Ectodermal cell (in vitro differentiated cells): ENCODE data around the gene RPLP1.

ENCODE experiments used
- H3K27ac ChIP-seq: 2 replicates; pipeline ENCODE4 v1.7.0; 2013; ENCODE audit warnings: mild to moderate bottlenecking, low read depth, low read length; ENCODE audit not compliant: insufficient read depth, poor library complexity, severe bottlenecking
- H3K27me3 ChIP-seq: 2 replicates; pipeline ENCODE4 v1.7.0; 2013; ENCODE audit warnings: mild to moderate bottlenecking, low read length; ENCODE audit not compliant: insufficient read depth, control insufficient read depth, poor library complexity, severe bottlenecking
- H3K36me3 ChIP-seq: one replicate; pipeline ENCODE4 v1.7.0; 2013; ENCODE audit warnings: low read length; ENCODE audit not compliant: control insufficient read depth, insufficient read depth
- H3K4me1 ChIP-seq: one replicate; pipeline ENCODE4 v1.7.0; 2013; ENCODE audit warnings: low read length; ENCODE audit not compliant: control insufficient read depth, insufficient read depth
- H3K4me3 ChIP-seq: 2 replicates; pipeline ENCODE4 v1.7.0; 2013; ENCODE audit warnings: low read depth, low read length, control low read depth; ENCODE audit not compliant: insufficient read depth
- H3K9me3 ChIP-seq: 2 replicates; pipeline ENCODE4 v1.7.0; 2013; ENCODE audit warnings: mild to moderate bottlenecking, low read length, moderate library complexity; ENCODE audit not compliant: control insufficient read depth
- WGBS, 2 experiments: methylation state at CpG; one replicate each; pipeline ENCODE4 v1.1.7; 2013; ENCODE audit warnings: missing lambda C conversion rate in 2 of 2; 5-methylcytosine and 5-hydroxymethylcytosine counted together

RPLP1 gene

GRCh38 chr15:69414701-69415167 lies 37.9 kb upstream of the RPLP1 start:
- peak overlapping the region; percentile 54 for H3K27ac ChIP-seq
- no peaks in the 10 kb centered on the region for H3K9me3 ChIP-seq
- H3K27me3 ChIP-seq: no peaks in the 10 kb centered on the region
- peak overlapping the region; percentile 87 for H3K4me3 ChIP-seq
- peaks cover 18% of the 10 kb centered on the region for H3K36me3 ChIP-seq
- WGBS, 2 experiments: 0% methylated on average over 29 of the region's 29 CpGs
- H3K4me1 ChIP-seq: peaks cover 7% of the 10 kb centered on the region

DNA sequence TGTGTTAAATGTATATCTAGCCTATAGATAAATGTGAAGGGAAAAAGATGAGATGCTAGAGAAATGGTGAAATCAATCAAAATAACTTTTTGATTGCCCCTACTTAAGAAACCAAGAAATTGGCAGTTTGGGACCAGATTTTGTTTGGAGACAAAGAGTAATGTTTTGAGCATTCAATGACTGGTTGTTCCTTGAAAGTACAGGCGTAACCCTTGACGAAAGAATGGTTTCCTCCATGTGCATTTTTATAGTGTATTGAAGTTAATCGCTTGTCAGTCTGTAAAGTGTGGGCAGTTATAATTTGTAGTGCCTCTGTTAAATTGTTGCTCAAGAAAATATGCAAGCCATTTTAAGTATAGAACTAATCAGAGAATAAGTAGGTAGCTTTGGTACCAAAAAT lies 37.2 kb upstream of the RPLP1 start:
- no peaks in the 10 kb centered on the region for H3K9me3 ChIP-seq
- no peak overlapping the region for H3K27ac ChIP-seq
- 35 to 37% methylated on average over 3 of the region's 3 CpGs for WGBS, 2 experiments
- peaks cover 24% of the 10 kb centered on the region for H3K36me3 ChIP-seq
- H3K27me3 ChIP-seq: no peaks in the 10 kb centered on the region
- H3K4me1 ChIP-seq: peaks cover 7% of the 10 kb centered on the region
- H3K4me3 ChIP-seq: peak overlapping the region; percentile 87

GRCh38 chr15:69417581-69417980 lies 35.0 kb upstream of the RPLP1 start:
- H3K27me3 ChIP-seq: no peaks in the 10 kb centered on the region
- peaks cover 29% of the 10 kb centered on the region for H3K36me3 ChIP-seq
- no peaks in the 10 kb centered on the region for H3K9me3 ChIP-seq
- no peak overlapping the region for H3K27ac ChIP-seq
- H3K4me1 ChIP-seq: peaks cover 7% of the 10 kb centered on the region
- no peak overlapping the region for H3K4me3 ChIP-seq

GRCh38 chr15:69421498-69421897 lies 31.1 kb upstream of the RPLP1 start:
- H3K27ac ChIP-seq: no peak overlapping the region
- peaks cover 51% of the 10 kb centered on the region for H3K36me3 ChIP-seq
- H3K27me3 ChIP-seq: no peaks in the 10 kb centered on the region
- no peaks in the 10 kb centered on the region for H3K9me3 ChIP-seq
- no peak overlapping the region for H3K4me3 ChIP-seq
- no peaks in the 10 kb centered on the region for H3K4me1 ChIP-seq

DNA sequence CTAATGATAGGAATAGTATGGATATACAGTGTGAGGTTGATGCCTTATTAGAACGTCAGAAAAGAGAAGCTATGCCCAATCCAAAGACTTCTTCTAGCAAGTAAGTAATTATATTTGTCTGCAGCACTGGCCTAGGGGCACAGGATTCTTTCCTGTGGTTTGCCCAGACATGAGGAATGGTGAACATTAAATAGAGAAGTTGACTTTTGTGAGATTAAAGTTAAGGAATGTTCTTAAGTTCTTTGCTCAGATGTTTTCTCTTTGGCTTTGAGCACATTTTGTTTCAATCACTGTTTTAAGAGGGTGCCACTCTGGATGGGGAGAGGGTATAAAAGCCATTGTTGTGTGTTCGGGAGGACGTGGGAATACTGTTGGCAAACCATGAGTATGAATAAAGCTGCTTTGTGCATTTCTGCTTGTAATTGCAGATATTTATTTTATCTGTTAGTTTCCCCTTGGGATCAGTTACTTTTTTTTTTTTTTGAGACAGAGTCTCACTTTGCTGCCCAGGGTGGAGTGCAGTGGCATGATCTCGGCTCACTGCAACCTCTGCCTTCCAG lies 30.2 kb upstream of the RPLP1 start:
- Histone ChIP-seq H3K36me3 (peaks cover 59% of the 10 kb centered on the region), H3K4me1 (no peaks in the 10 kb centered on the region), H3K9me3 (no peaks in the 10 kb centered on the region), H3K27ac (no peak overlapping the region), H3K27me3 (no peaks in the 10 kb centered on the region), H3K4me3 (no peak overlapping the region)
- WGBS, 2 experiments: 95% methylated on average over 4 of the region's 4 CpGs

- no peaks in the 10 kb centered on the region for H3K4me1 ChIP-seq
- H3K27me3 ChIP-seq: no peaks in the 10 kb centered on the region
- H3K36me3 ChIP-seq: peaks cover 56% of the 10 kb centered on the region
- H3K9me3 ChIP-seq: no peaks in the 10 kb centered on the region
- H3K4me3 ChIP-seq: no peak overlapping the region
- 100% methylated on average over 1 to 2 of the region's 2 CpGs for WGBS, 2 experiments
- no peak overlapping the region for H3K27ac ChIP-seq
Measured at GRCh38 chr15:69424001-69424400, 28.6 kb upstream of the RPLP1 start.

GRCh38 chr15:69424748-69425413 lies 27.7 kb upstream of the RPLP1 start:
- Histone ChIP-seq H3K27me3 (no peaks in the 10 kb centered on the region), H3K4me1 (no peaks in the 10 kb centered on the region), H3K4me3 (no peak overlapping the region), H3K36me3 (peaks cover 55% of the 10 kb centered on the region), H3K27ac (no peak overlapping the region), H3K9me3 (no peaks in the 10 kb centered on the region)
- WGBS, 2 experiments: 92 to 100% methylated on average over 1 of the region's 1 CpG

DNA sequence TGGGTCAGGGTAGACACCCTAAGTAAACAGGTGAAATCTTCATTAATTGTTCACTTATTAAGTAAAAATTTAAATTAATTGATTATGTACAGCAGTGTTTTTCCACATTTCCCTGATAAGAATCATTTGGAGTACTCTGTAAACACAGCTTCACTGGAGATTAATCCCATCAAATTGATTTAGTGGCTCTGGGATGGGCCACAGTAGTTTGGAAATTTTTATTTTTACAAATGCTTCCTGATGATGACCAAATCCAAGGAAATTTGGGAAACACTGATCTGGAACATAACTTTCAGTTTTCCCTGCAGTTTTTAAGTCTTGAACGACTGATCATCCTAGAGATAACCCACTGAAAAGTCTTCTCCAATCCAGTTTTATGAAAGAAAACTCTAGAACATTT lies 18.8 kb upstream of the RPLP1 start:
- H3K4me3 ChIP-seq: no peak overlapping the region
- no peaks in the 10 kb centered on the region for H3K27me3 ChIP-seq
- 92 to 100% methylated on average over 1 of the region's 1 CpG for WGBS, 2 experiments
- no peaks in the 10 kb centered on the region for H3K9me3 ChIP-seq
- no peaks in the 10 kb centered on the region for H3K4me1 ChIP-seq
- peaks cover 51% of the 10 kb centered on the region for H3K36me3 ChIP-seq
- no peak overlapping the region for H3K27ac ChIP-seq

DNA sequence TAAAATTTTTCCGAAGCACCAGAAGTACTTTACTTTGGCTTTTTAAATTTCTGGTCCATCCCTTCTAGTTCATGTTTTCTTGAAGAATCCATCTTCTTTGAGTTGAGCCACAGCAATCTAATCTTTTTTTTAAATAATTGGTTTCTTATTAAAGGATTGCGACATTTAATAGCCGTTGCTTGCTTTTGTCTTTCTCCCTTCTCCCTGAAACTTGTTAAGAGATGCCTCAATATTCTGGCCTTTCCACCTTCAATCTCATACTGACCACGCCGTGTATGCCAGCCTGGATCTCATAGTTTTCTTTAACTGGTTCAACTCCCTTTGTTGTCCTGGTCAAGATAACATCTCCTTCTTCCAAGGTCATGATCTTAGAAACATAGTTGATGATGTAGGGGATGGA lies 18.4 kb upstream of the RPLP1 start:
- Histone ChIP-seq H3K4me1 (no peaks in the 10 kb centered on the region), H3K27me3 (no peaks in the 10 kb centered on the region), H3K4me3 (no peak overlapping the region), H3K9me3 (no peaks in the 10 kb centered on the region), H3K27ac (no peak overlapping the region), H3K36me3 (peaks cover 51% of the 10 kb centered on the region)
- 92 to 93% methylated on average over 5 of the region's 5 CpGs for WGBS, 2 experiments

DNA sequence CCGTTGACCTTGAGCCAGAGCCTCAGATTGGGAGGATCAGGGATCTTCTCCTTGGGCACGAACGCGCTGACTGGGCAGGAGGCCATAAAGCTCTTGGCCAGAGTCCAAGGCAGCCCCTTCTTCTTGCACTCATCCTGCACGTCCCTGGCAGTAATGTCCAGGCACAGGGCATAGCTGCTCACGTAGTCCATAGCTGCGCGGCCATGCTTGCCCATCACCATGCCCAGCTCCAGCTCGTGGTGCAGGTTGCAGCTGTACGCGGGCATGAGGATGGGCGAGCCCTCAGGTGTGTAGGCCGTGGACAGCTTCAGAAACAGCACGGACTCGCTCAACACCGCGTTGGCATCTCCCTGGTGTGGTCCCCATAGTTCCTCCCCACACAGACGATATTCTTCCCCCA lies 17.9 kb upstream of the RPLP1 start:
- no peaks in the 10 kb centered on the region for H3K9me3 ChIP-seq
- no peak overlapping the region for H3K27ac ChIP-seq
- H3K4me1 ChIP-seq: no peaks in the 10 kb centered on the region
- H3K27me3 ChIP-seq: no peaks in the 10 kb centered on the region
- H3K36me3 ChIP-seq: peaks cover 48% of the 10 kb centered on the region
- H3K4me3 ChIP-seq: no peak overlapping the region
- WGBS, 2 experiments: 95 to 96% methylated on average over 18 of the region's 18 CpGs
